ENCODE data around the gene ST3GAL4.

GRCh38 chr11:126450806-126451205 is 95.3 kb downstream of the ST3GAL4 start:
- no peak for TF ChIP-seq POLR2A (IDR thresholded peaks at IDR 0.05; ENCODE audit: low read depth, low read length)
- TF ChIP-seq POLR2AphosphoS5 (IDR thresholded peaks at IDR 0.05; ENCODE audit: low read depth, low read length), result no peak
- no peak for TF ChIP-seq TAF1 (IDR thresholded peaks at IDR 0.05; ENCODE audit: borderline replicate concordance, low read depth, low read length)

All from GM12892 (cell line).